GM12874 (cell line): ENCODE results near the gene DEF6.

Source experiments
- CTCF ChIP-seq: IDR thresholded peaks from 2 replicates; pipeline ENCODE4 v1.5.1; 2011; ENCODE audit warnings: low read depth, mild to moderate bottlenecking, control low read depth, low read length, moderate library complexity; ENCODE audit not compliant: insufficient read depth

DEF6 gene

GRCh38 chr6:35359346-35359743 is 61.7 kb downstream of the DEF6 start:
- no peak for TF ChIP-seq CTCF

DNA sequence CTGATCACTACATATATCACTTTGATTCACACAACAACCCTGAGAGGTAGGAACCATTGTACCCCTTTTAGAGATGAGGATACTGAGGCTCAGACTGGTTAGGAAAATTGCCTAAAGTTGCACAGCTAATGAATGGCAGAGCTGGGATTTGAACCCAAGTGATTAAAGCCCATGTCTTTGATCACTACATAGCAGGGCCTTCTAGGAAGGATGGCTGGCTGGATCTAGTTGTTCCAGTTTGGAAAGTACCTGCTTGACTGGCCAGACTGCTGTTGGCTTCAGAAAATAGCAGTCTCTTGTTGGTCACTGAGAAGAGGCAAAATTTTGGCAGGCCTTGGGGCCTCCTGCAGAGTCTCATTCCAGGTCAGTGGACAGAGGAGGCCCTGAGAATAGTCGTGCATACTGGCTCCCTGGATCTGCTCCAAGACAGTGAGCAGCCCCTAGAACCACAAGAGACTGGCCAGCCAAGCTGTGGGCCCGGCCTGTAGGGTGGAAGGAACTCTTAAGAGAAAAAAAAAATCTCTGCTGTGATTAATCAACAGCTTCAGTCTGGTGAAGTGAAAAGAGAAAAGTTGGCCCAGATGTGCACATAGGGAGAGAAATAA is 62.2 kb downstream of the DEF6 start:
- TF ChIP-seq CTCF: no peak

DNA sequence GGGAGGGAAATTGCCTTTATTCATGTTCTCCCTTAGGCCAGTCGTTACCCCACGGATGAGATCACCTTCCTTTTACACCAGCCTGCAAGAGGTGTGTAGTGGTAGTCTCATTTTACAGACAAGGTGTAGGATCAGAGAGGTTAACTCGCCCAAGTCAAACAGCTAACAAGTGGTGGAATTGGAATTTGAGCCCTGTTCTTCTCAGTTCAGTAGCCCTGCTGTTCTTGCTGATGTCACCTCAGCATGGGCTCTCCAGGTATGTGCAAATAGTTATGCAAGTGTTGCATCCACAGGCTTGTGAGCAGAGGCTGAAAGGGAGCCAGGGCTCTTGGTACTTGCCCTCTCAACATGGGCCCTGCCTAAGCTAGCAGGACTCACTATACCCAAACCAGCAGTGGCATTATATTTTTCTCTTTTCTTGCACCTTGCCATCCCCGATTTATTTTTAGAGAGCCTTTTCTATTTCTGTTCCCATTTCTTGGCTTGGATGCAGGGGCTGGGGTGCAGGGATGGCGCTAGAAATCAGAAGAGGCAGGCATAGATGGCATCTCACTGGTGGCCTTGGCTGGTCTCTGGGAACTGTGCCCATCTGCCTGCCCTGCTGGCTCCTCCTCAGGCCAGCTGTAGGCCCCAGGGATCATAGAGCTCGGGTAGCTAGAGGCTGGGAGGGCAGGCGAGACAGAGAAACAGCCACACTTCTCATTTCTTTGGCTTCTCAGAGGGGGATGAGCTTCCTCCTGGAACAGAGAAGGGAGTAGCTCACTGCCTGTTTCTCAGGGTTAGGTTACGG is 62.9 kb downstream of the DEF6 start:
- TF ChIP-seq CTCF: no peak

DNA sequence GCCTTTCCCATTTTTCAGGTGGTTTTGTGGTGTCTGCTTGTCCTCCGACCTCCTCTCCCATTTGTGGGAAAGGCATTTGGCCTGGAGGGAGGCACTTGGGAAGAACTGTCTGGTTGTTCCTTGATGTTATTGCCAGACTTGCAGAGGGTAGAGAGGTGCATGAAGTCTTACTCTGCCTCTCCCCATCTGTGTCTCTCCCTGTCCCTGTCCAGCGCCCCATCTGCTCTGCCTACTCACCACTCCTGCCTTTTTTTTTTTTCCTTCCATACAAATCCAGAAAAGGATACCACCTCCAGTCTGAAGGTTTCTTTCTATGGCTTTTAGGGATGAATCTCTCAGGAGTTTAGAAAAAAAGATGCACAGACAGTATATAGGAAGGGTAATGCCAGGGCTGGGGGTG is 64.6 kb downstream of the DEF6 start:
- no peak for TF ChIP-seq CTCF

GRCh38 chr6:35363293-35363750 is 65.7 kb downstream of the DEF6 start:
- TF ChIP-seq CTCF: no peak

- TF ChIP-seq CTCF: no peak
Observed at GRCh38 chr6:35365594-35366203, 68.1 kb downstream of the DEF6 start.

- TF ChIP-seq CTCF: no peak
Observed at GRCh38 chr6:35366204-35366596, 68.6 kb downstream of the DEF6 start.
